GM12891 (cell line): ENCODE data around the gene HLA-A.

Experiments
- PAX5 ChIP-seq: IDR thresholded peaks from 2 replicates; pipeline ENCODE4 v1.6.1; 2011; ENCODE audit warnings: low read length, moderate library complexity, mild to moderate bottlenecking; ENCODE audit not compliant: insufficient read depth, severe bottlenecking
- POLR2A ChIP-seq: IDR thresholded peaks from 2 replicates; pipeline ENCODE4 v1.6.1; 2011; ENCODE audit warnings: low read depth, low read length, control low read depth
- POLR2AphosphoS5 ChIP-seq: IDR thresholded peaks from 2 replicates; pipeline ENCODE4 v1.6.1; 2011; ENCODE audit warnings: low read depth, low read length, control low read depth
- POU2F2 ChIP-seq: IDR thresholded peaks from 2 replicates; pipeline ENCODE4 v1.6.1; 2011; ENCODE audit warnings: low read depth, mild to moderate bottlenecking, control low read depth, low read length, moderate library complexity
- SPI1 ChIP-seq: IDR thresholded peaks from 2 replicates; pipeline ENCODE4 v1.6.1; 2011; ENCODE audit warnings: low read depth, low read length, control low read depth
- TAF1 ChIP-seq: IDR thresholded peaks from 2 replicates; pipeline ENCODE4 v1.6.1; 2011; ENCODE audit warnings: low read depth, low read length, control low read depth

DNA sequence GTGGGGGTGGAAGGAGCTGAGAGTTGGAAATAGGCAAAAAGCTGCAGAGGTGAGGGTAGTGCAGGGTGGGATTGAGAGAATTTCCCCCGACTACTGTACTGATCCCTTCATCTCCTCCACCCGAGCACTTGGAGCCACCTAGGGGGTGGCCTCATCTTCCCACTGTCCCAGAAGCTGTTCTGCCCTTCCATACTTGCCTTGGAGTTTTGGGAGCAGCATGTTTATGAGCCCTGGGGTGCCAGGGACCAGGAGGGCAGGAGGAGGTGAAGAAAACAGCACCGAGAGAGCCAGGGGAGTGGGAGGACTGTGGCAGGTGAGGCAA is 34.0 kb upstream of the HLA-A start:
- no peak for TF ChIP-seq POLR2AphosphoS5
- TF ChIP-seq POLR2A = no peak
- TF ChIP-seq TAF1 = no peak
- TF ChIP-seq SPI1 = no peak
- TF ChIP-seq POU2F2 = no peak
- TF ChIP-seq PAX5 = no peak
